ENCODE results near the gene LRRC59.

LRRC59 gene

GRCh38 chr17:50359998-50360461, 37.3 kb downstream of the LRRC59 start:
- Histone ChIP-seq H3K27me3 (ENCODE audit: insufficient read depth, low read length, poor library complexity) (no peaks in the 10 kb centered on the region), H3K4me3 (ENCODE audit: low read length) (no peak overlapping the region), H2BK5ac (ENCODE audit: low read length) (no peak overlapping the region), H2BK15ac (replicated peaks; ENCODE audit: low read depth) (no peak overlapping the region), H4K5ac (ENCODE audit: low read length) (no peak overlapping the region), H3K4ac (ENCODE audit: low read depth, low read length) (no peak overlapping the region), H3K4me2 (ENCODE audit: low read length) (no peak overlapping the region), H2BK120ac (ENCODE audit: low read depth, low read length) (no peak overlapping the region), H3K79me2 (ENCODE audit: control insufficient read depth, insufficient read depth, low read length) (no peaks in the 10 kb centered on the region), H3K27ac (ENCODE audit: low read depth, low read length) (no peak overlapping the region), H3K18ac (ENCODE audit: low read length) (no peak overlapping the region), H3K23ac (ENCODE audit: low read length) (no peak overlapping the region), H3K79me1 (ENCODE audit: low read length) (no peaks in the 10 kb centered on the region), H4K8ac (ENCODE audit: low read depth, low read length) (no peak overlapping the region), H2AK5ac (ENCODE audit: low read length) (no peak overlapping the region), H3K56ac (ENCODE audit: low read length) (no peak overlapping the region), H3K9ac (ENCODE audit: low read length) (no peak overlapping the region), H3K4me1 (ENCODE audit: control insufficient read depth, low read depth, low read length) (no peaks in the 10 kb centered on the region), H3K36me3 (ENCODE audit: control insufficient read depth, insufficient read depth, low read length) (peaks cover 2% of the 10 kb centered on the region)
- WGBS (ENCODE audit: extremely low coverage, insufficient coverage, low lambda C conversion rate): no CpG with 5 or more reads among the region's 14 CpGs
- no peak for DNase-seq

- no peak overlapping the region for H4K8ac ChIP-seq (ENCODE audit: low read depth, low read length)
- no peaks in the 10 kb centered on the region for H3K79me1 ChIP-seq (ENCODE audit: low read length)
- H3K4me3 ChIP-seq (ENCODE audit: low read length): no peak overlapping the region
- no peak overlapping the region for H3K23ac ChIP-seq (ENCODE audit: low read length)
- no CpG with 5 or more reads among the region's 5 CpGs for WGBS (ENCODE audit: extremely low coverage, insufficient coverage, low lambda C conversion rate)
- H3K9ac ChIP-seq (ENCODE audit: low read length): no peak overlapping the region
- H2BK120ac ChIP-seq (ENCODE audit: low read depth, low read length): no peak overlapping the region
- no peak overlapping the region for H3K27ac ChIP-seq (ENCODE audit: low read depth, low read length)
- no peak overlapping the region for H3K4ac ChIP-seq (ENCODE audit: low read depth, low read length)
- H3K4me1 ChIP-seq (ENCODE audit: control insufficient read depth, low read depth, low read length): no peaks in the 10 kb centered on the region
- H3K79me2 ChIP-seq (ENCODE audit: control insufficient read depth, insufficient read depth, low read length): no peaks in the 10 kb centered on the region
- H2BK5ac ChIP-seq (ENCODE audit: low read length): no peak overlapping the region
- H4K5ac ChIP-seq (ENCODE audit: low read length): no peak overlapping the region
- DNase-seq: no peak
- H2BK15ac ChIP-seq (replicated peaks; ENCODE audit: low read depth): no peak overlapping the region
- H3K36me3 ChIP-seq (ENCODE audit: control insufficient read depth, insufficient read depth, low read length): peaks cover 2% of the 10 kb centered on the region
- no peak overlapping the region for H3K18ac ChIP-seq (ENCODE audit: low read length)
- no peak overlapping the region for H3K4me2 ChIP-seq (ENCODE audit: low read length)
- no peaks in the 10 kb centered on the region for H3K27me3 ChIP-seq (ENCODE audit: insufficient read depth, low read length, poor library complexity)
- no peak overlapping the region for H3K56ac ChIP-seq (ENCODE audit: low read length)
- H2AK5ac ChIP-seq (ENCODE audit: low read length): no peak overlapping the region
Observed at GRCh38 chr17:50359005-50359699, 38.2 kb downstream of the LRRC59 start.

GRCh38 chr17:50358177-50358576, 39.1 kb downstream of the LRRC59 start:
- no peaks in the 10 kb centered on the region for H3K79me1 ChIP-seq (ENCODE audit: low read length)
- H3K4me1 ChIP-seq (ENCODE audit: control insufficient read depth, low read depth, low read length): no peaks in the 10 kb centered on the region
- no peak for DNase-seq
- no peak overlapping the region for H3K9ac ChIP-seq (ENCODE audit: low read length)
- no peak overlapping the region for H3K4me3 ChIP-seq (ENCODE audit: low read length)
- H3K36me3 ChIP-seq (ENCODE audit: control insufficient read depth, insufficient read depth, low read length): peaks cover 2% of the 10 kb centered on the region
- H3K18ac ChIP-seq (ENCODE audit: low read length): no peak overlapping the region
- no peak overlapping the region for H3K27ac ChIP-seq (ENCODE audit: low read depth, low read length)
- no peak overlapping the region for H4K5ac ChIP-seq (ENCODE audit: low read length)
- H4K8ac ChIP-seq (ENCODE audit: low read depth, low read length): no peak overlapping the region
- no peak overlapping the region for H3K23ac ChIP-seq (ENCODE audit: low read length)
- H2BK15ac ChIP-seq (replicated peaks; ENCODE audit: low read depth): no peak overlapping the region
- no peak overlapping the region for H2BK120ac ChIP-seq (ENCODE audit: low read depth, low read length)
- no peak overlapping the region for H2AK5ac ChIP-seq (ENCODE audit: low read length)
- H3K56ac ChIP-seq (ENCODE audit: low read length): no peak overlapping the region
- no peak overlapping the region for H3K4me2 ChIP-seq (ENCODE audit: low read length)
- H3K79me2 ChIP-seq (ENCODE audit: control insufficient read depth, insufficient read depth, low read length): no peaks in the 10 kb centered on the region
- H2BK5ac ChIP-seq (ENCODE audit: low read length): no peak overlapping the region
- H3K27me3 ChIP-seq (ENCODE audit: insufficient read depth, low read length, poor library complexity): no peaks in the 10 kb centered on the region
- no CpG with 5 or more reads among the region's 17 CpGs for WGBS (ENCODE audit: extremely low coverage, insufficient coverage, low lambda C conversion rate)
- no peak overlapping the region for H3K4ac ChIP-seq (ENCODE audit: low read depth, low read length)

GRCh38 chr17:50356892-50357510, 40.3 kb downstream of the LRRC59 start:
- H3K23ac ChIP-seq (ENCODE audit: low read length): no peak overlapping the region
- H3K4me3 ChIP-seq (ENCODE audit: low read length): no peak overlapping the region
- H2BK120ac ChIP-seq (ENCODE audit: low read depth, low read length): no peak overlapping the region
- DNase-seq: no peak
- H3K79me2 ChIP-seq (ENCODE audit: control insufficient read depth, insufficient read depth, low read length): no peaks in the 10 kb centered on the region
- H2BK5ac ChIP-seq (ENCODE audit: low read length): no peak overlapping the region
- WGBS (ENCODE audit: extremely low coverage, insufficient coverage, low lambda C conversion rate): no CpG with 5 or more reads among the region's 12 CpGs
- H3K18ac ChIP-seq (ENCODE audit: low read length): no peak overlapping the region
- H3K4me2 ChIP-seq (ENCODE audit: low read length): no peak overlapping the region
- no peak overlapping the region for H3K27ac ChIP-seq (ENCODE audit: low read depth, low read length)
- H3K56ac ChIP-seq (ENCODE audit: low read length): no peak overlapping the region
- no peak overlapping the region for H3K9ac ChIP-seq (ENCODE audit: low read length)
- no peak overlapping the region for H4K5ac ChIP-seq (ENCODE audit: low read length)
- no peaks in the 10 kb centered on the region for H3K4me1 ChIP-seq (ENCODE audit: control insufficient read depth, low read depth, low read length)
- H3K27me3 ChIP-seq (ENCODE audit: insufficient read depth, low read length, poor library complexity): no peaks in the 10 kb centered on the region
- no peak overlapping the region for H3K4ac ChIP-seq (ENCODE audit: low read depth, low read length)
- no peak overlapping the region for H2AK5ac ChIP-seq (ENCODE audit: low read length)
- H2BK15ac ChIP-seq (replicated peaks; ENCODE audit: low read depth): no peak overlapping the region
- peaks cover 2% of the 10 kb centered on the region for H3K36me3 ChIP-seq (ENCODE audit: control insufficient read depth, insufficient read depth, low read length)
- no peak overlapping the region for H4K8ac ChIP-seq (ENCODE audit: low read depth, low read length)
- no peaks in the 10 kb centered on the region for H3K79me1 ChIP-seq (ENCODE audit: low read length)

GRCh38 chr17:50356418-50356817, 40.9 kb downstream of the LRRC59 start:
- H3K79me2 ChIP-seq (ENCODE audit: control insufficient read depth, insufficient read depth, low read length): no peaks in the 10 kb centered on the region
- no peak overlapping the region for H2AK5ac ChIP-seq (ENCODE audit: low read length)
- H4K8ac ChIP-seq (ENCODE audit: low read depth, low read length): no peak overlapping the region
- no peak overlapping the region for H2BK5ac ChIP-seq (ENCODE audit: low read length)
- H3K27ac ChIP-seq (ENCODE audit: low read depth, low read length): no peak overlapping the region
- no peak overlapping the region for H3K56ac ChIP-seq (ENCODE audit: low read length)
- no peak overlapping the region for H3K4me3 ChIP-seq (ENCODE audit: low read length)
- H3K18ac ChIP-seq (ENCODE audit: low read length): no peak overlapping the region
- no peaks in the 10 kb centered on the region for H3K27me3 ChIP-seq (ENCODE audit: insufficient read depth, low read length, poor library complexity)
- H3K4me2 ChIP-seq (ENCODE audit: low read length): no peak overlapping the region
- no peak overlapping the region for H3K9ac ChIP-seq (ENCODE audit: low read length)
- H2BK15ac ChIP-seq (replicated peaks; ENCODE audit: low read depth): no peak overlapping the region
- H3K79me1 ChIP-seq (ENCODE audit: low read length): no peaks in the 10 kb centered on the region
- peaks cover 2% of the 10 kb centered on the region for H3K36me3 ChIP-seq (ENCODE audit: control insufficient read depth, insufficient read depth, low read length)
- H2BK120ac ChIP-seq (ENCODE audit: low read depth, low read length): no peak overlapping the region
- no peaks in the 10 kb centered on the region for H3K4me1 ChIP-seq (ENCODE audit: control insufficient read depth, low read depth, low read length)
- H3K4ac ChIP-seq (ENCODE audit: low read depth, low read length): no peak overlapping the region
- no peak overlapping the region for H3K23ac ChIP-seq (ENCODE audit: low read length)
- WGBS (ENCODE audit: extremely low coverage, insufficient coverage, low lambda C conversion rate): no CpG with 5 or more reads among the region's 12 CpGs
- no peak for DNase-seq
- H4K5ac ChIP-seq (ENCODE audit: low read length): no peak overlapping the region

Data from mesendoderm (in vitro differentiated cells).